Glomerular endothelial cell (primary cell): ENCODE data around the gene OPA3. TPM values are rescaled to one million over a fixed set of nuclear protein-coding genes. Genes with fewer than 3 reads are reported as not detected.

ENCODE experiments used
- DNase-seq: peaks from one replicate; pipeline ENCODE4 v3.0.0-alpha.2; 2011; ENCODE audit warnings: low read depth, low spot score; ENCODE audit errors: extremely low read depth
- total RNA-seq: library from RNA; depleted of rRNA; stranded (reverse); fragments of >200 nt; gene quantifications from 2 replicates; pipeline ENCODE4 v1.2.3, GENCODE V29; 2015

OPA3 gene
- total RNA-seq, 1 donor from 2014 or later, result 16.6 TPM

GRCh38 chr19:45484273-45484945 lies 100.2 kb downstream of the OPA3 start:
- DNase-seq, result no peak

- DNase-seq, result no peak
These were observed 101.6 kb downstream of the OPA3 start for GRCh38 chr19:45483033-45483432.

- no peak for DNase-seq
These were observed 106.0 kb downstream of the OPA3 start for GRCh38 chr19:45478454-45479238.

- DNase-seq, result no peak
These were observed 106.7 kb downstream of the OPA3 start for GRCh38 chr19:45477713-45478453.

Other genes with a start within 250 kb of the OPA3 start
- not detected in 2 replicates for gene KLC3, start 244.1 kb downstream of the OPA3 start, total RNA-seq
- gene ERCC2, start 214.2 kb downstream of the OPA3 start, total RNA-seq, result 41.9 and 51.5 TPM in 2 replicates
- gene PPP1R13L, start 179.7 kb downstream of the OPA3 start, total RNA-seq, result 16.2 and 44.6 TPM in 2 replicates
- gene POLR1G, start 178.2 kb downstream of the OPA3 start, total RNA-seq, result 6.3 and 12.7 TPM in 2 replicates
- gene ERCC1, start 160.9 kb downstream of the OPA3 start, total RNA-seq, result 96.3 and 120 TPM in 2 replicates
- 4.8 and 26.4 TPM in 2 replicates for gene FOSB, start 116.8 kb downstream of the OPA3 start, total RNA-seq
- 13.4 and 17.7 TPM in 2 replicates for gene RTN2, start 87.8 kb downstream of the OPA3 start, total RNA-seq
- gene PPM1N, start 86.4 kb downstream of the OPA3 start, total RNA-seq, result 1.1 TPM in 1 of 2 replicates, not detected in the other
- 205 and 224 TPM in 2 replicates for gene VASP, start 77.3 kb downstream of the OPA3 start, total RNA-seq
- gene GPR4, start 17.4 kb upstream of the OPA3 start, total RNA-seq, result 12.6 and 14.8 TPM in 2 replicates
- 19.3 and 26.6 TPM in 2 replicates for gene EML2, start 54.6 kb upstream of the OPA3 start, total RNA-seq
- 0.76 TPM in 1 of 2 replicates, not detected in the other for gene GIPR, start 83.4 kb upstream of the OPA3 start, total RNA-seq
- gene SNRPD2, start 107.2 kb upstream of the OPA3 start, total RNA-seq, result 221 and 278 TPM in 2 replicates
- gene QPCTL, start 107.9 kb upstream of the OPA3 start, total RNA-seq, result 17.4 and 25.0 TPM in 2 replicates
- gene FBXO46, start 146.1 kb upstream of the OPA3 start, total RNA-seq, result 12.3 and 18.6 TPM in 2 replicates
- gene MEIOSIN, start 148.6 kb upstream of the OPA3 start, total RNA-seq, result not detected in 2 replicates
- gene SIX5, start 184.4 kb upstream of the OPA3 start, total RNA-seq, result 9.9 and 15.5 TPM in 2 replicates
- 23.4 and 40.2 TPM in 2 replicates for gene DMPK, start 197.7 kb upstream of the OPA3 start, total RNA-seq
- gene DMWD, start 208.0 kb upstream of the OPA3 start, total RNA-seq, result 51.2 and 62.6 TPM in 2 replicates
- not detected in 2 replicates for gene RSPH6A, start 230.5 kb upstream of the OPA3 start, total RNA-seq